HG03571 (cell line): ENCODE results near the gene CLK3.

Source experiments
- ATAC-seq: cut with Tn5 transposase; IDR thresholded peaks from one replicate; pipeline ENCODE4 v1.9.1; 2021; ENCODE audit not compliant: unreplicated experiment

The CLK3 gene

GRCh38 chr15:74603026-74603788 lies 12.4 kb upstream of the CLK3 start:
- no peak for ATAC-seq

- ATAC-seq = no peak
Measured at GRCh38 chr15:74603789-74604705, 11.6 kb upstream of the CLK3 start.

DNA sequence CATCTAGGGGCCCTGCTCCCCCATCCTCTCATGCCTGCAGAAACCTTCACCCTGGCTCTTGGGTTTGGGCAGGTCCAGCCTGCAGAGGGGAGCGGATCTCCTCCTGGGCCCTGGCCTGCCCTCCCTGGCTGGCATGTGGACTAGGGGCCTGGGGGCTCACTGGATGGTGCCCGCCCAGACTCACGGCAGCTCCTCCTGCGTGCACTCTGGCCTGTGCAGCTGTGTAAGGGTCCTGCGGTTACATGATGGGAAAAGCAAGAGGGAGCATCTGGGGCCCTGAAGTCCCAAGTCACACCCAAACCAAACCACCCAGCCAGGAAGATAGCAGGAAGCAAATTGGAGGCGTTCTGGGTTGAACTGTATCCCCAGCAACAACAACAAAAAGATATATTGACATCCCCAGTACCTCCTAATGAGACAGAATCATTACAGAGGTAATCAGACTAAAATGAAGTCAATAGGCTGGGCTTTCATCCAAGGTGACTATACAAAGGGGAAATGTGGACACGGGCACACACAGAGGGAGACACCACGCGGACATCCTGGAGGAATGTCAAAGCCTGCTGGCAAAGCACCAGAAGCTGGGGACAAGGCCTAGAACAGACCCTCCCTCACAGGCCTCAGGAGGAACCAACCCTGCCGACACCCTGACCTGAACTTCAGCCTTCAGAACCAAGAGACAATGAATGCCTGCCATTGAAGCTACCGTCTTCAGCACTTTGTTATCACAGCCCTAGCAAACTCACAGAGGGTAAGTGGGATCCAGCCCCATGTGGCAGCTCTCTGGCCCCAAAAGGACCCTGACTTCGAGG lies 10.4 kb upstream of the CLK3 start:
- no peak for ATAC-seq

- no peak for ATAC-seq
Measured at GRCh38 chr15:74605795-74606150, 9.9 kb upstream of the CLK3 start.

DNA sequence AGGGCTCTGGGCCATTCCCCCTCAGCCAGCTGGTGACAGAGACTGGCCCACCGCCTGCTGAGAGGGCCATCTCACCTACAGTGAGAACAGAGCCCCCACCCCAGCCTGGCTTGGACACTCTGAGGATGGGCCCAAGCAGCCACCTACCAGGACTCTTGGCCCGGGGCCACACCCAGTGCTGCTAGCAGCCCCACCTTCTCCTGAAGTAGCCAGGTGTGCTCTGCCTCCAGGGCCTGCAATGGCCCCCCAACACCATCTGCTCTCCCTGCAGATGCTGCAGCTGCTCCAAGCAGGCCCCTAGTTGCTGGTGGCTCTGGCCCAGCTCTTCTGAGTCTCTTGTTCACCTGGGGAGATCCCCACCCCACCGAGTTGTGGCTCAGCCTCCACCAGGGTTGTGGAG lies 6.8 kb upstream of the CLK3 start:
- ATAC-seq = no peak

DNA sequence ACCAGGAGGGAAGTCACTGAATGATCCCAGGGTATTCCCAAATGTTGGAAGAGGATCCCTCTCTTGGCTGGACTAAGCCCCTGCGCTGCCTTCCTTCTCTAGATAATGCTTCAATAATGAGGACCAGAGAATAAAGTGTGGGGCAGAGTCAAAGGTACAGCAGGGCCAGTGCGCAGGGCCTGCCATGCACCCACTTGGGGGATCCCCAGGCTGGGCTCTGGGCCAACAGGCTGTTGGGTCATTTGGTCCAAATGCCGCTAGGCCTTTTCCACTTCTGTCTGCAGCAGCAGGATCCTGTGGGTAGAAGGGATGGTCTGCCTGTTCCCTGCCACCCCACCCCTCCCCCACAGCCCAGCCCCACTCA lies 5.7 kb upstream of the CLK3 start:
- no peak for ATAC-seq

DNA sequence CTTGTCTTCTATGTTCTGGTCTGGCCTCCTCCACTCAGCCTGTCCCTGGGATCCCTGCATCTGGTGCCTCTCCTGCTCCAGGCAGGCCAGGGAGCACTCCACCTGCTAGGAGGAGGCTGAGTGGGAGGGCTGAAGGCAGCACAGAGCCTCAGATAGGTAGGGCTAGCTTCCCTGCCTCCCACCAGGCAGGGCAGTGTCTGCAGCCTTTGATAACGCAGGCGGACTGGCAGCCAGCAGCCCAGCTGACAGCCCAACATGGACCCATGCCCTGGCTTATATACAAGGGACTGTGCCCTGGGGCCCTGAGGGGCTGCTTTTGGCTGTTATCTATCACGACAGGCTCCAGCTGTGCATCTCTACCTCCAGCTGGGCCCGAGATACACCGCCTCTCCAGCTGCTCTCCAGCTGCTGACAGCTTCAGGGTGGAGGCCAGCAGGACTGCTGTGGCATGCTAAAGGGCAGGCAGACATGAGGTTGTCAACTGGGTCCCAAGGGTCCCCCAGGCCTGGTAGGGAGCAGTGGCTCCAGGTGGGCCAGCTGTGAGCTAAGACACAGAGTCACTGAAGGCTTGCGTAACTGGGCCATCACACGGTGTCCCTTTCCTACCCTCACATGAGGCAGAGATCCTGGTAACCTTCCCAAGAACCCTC lies 5.2 kb upstream of the CLK3 start:
- no peak for ATAC-seq

DNA sequence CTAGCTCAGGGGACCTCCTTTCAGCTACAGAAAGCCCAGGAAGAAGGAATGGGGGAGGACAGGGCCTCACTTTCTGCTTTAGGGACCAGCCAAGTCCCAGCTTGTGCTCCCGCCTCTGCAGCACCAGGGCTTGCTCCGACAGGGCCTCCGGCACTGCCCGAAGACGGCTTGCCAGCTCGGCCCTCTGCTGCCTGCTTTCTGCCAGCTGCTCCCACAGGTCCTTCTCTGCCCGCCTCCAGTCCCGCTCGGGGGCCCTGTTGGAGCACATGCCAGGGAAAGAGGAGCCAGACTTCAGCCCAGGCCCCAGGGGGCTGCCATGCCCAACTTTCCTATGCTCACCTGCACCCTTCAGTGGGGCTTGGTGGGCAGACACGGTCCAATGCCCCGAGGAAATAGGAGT lies 4.3 kb upstream of the CLK3 start:
- no peak for ATAC-seq

GRCh38 chr15:74611834-74612233 lies 3.8 kb upstream of the CLK3 start:
- no peak for ATAC-seq

DNA sequence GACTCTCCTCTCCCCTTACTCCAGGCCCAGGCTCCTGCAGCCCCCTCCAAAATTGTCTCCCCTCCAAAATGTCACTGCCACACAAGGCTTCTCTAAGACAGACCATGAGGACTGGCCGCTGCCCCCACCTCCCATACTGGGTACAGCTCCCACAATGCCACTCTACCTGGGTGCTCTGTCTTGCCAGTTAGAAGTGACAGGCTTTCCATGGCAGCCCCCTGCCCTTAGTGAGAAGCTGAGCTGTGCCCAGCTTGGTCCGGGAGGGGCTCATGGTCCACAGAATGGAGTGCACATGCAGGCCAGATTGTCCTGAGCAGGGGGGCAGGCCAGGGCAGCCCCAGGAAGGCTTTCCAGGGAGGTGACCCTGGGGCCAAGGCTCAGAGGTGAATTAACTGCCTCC lies 3.0 kb upstream of the CLK3 start:
- ATAC-seq = no peak

DNA sequence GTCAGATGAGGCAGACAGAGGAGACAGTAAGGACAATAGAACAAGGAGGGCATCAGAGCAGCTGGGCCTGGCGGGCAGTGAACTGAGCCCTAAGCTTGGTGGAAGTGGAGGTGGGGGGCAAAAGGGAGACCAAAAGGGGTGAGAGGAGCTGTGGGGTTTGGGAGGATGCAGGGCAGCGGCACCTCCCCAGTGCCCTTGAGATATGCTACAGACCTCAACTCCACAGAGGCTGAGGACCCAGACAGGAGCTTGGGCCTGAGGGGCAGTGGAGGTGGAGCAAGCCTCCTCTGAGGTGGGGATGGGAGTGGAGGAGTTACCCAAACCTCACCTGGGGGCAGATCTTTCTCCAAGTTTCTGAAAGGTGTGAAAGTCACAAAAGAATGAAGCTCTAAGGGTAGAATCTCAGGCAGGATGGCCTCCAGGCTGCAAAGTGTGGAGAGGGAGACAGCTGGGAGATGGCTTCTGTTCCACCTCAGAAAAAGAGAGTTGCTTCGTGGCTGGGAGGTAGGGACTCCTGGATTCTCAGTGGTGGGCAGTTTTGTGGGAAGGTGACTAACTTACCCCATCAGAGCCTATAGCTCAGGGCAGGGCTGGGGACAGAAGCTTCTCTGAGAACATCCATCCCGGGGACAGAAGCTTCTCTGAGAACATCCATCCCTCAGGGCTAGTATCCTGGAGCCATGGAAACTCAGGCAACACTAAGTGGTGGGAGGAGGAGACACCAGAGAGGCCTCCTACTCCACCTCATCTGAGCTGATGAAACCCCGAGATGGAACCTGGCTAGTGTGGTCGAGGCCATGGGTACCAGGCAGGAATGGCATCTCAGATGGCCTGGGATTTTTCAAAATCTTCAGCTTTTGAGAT lies 2.3 kb upstream of the CLK3 start:
- ATAC-seq = no peak

GRCh38 chr15:74613953-74614743 lies 1.5 kb upstream of the CLK3 start:
- ATAC-seq = no peak

- peak; percentile 32 for ATAC-seq
Measured at GRCh38 chr15:74614744-74615507, 710 bp upstream of the CLK3 start.

GRCh38 chr15:74616366-74616939 lies 817 bp downstream of the CLK3 start:
- ATAC-seq = no peak

DNA sequence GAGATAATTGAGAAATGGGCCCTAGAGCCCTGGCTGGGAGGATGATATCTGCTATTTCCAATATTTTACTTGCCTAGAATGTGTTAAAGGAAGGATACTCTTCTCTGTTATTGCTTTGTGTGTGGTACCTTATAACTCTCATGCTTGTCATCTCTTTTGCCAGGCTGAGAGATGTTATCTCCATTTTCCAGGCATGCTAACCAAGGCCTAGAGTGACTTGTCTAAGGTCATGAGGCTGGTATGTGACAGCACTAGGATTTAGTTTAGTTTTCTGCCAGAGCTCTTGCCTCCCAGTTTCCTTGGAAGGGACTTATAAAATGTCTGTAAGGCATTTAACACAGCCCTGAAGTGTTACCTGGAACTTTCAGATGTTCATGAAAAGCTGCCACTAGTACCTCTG lies 1.4 kb downstream of the CLK3 start:
- no peak for ATAC-seq

GRCh38 chr15:74618841-74619596 lies 3.4 kb downstream of the CLK3 start:
- no peak for ATAC-seq

GRCh38 chr15:74619916-74620635 lies 4.4 kb downstream of the CLK3 start:
- ATAC-seq = no peak
